Heart left ventricle (tissue), 13 donors: ENCODE results near the gene LTV1.
"Not testable (repeated sequence)": the region's sequence is repeated elsewhere in the genome, so short reads cannot be mapped to it uniquely, and the experiment has no call there.

ENCODE experiments used
- CTCF ChIP-seq, 12 donors: fragments of 200-600 bp; sonication (generic) in 4 of 12; IDR thresholded peaks; one replicate each; pipeline versions ENCODE4 v1.5.0 to v1.8.0; 2018 to 2022; ENCODE audit warnings: antibody characterized with exemption in 12 of 12, mild to moderate bottlenecking in 5 of 12
- POLR2A ChIP-seq, 2 donors: fragments of 450-650 bp; IDR thresholded peaks; one replicate each; pipeline ENCODE4 v1.6.1; 2017; ENCODE audit warnings: antibody characterized with exemption in 2 of 2, mild to moderate bottlenecking in 2 of 2, moderate library complexity in 2 of 2
- donor health status: ischemic (EF 13 %, LVEDD 7.1; RV severe dilation, severe dysfunction).
- donor health status: DM: no; HTN: yes; CAD: no.
- donor health status: DM: no; HTN: no; CAD: no.
- donor health status: ischemic (EF 25% LVEDD 6.9; RV normal size, moderate dysfunction).
- donor health status: ischemic (EF 25% LVEDD 5.7; RV mildly dilated, moderate dysfunction).
- donor health status: ischemic (EF 35%, LVEDD 5.7; RV mildly dilated, moderate dysfunction).
- donor health status: nonischemic (EF 11% LVEDD 7.7; RV severe dilation, severe dysfunction).
- donor health status: DM: yes; HTN: yes; CAD: no.
- donor health status: PGD.
- donor health status: ischemic (EF 29% LVEDD 5.4; RV normal size, mild dysfunction).
- donor health status: nonischemic (EF 23%, LVEDD 6.1; RV moderate dilation, normal function).

- TF ChIP-seq CTCF, POLR2A (IDR thresholded peaks at IDR 0.05): not testable (repeated sequence)
Measured at GRCh38 chr6:143798487-143798886, 44.7 kb upstream of the LTV1 start.
